Astrocyte of the hippocampus (primary cell): ENCODE measurements around the gene NPPA.

Experiments
- DNase-seq: peaks from one replicate; pipeline ENCODE4 v3.0.0; 2011; ENCODE audit warnings: low read depth, low spot score

Gene NPPA

DNA sequence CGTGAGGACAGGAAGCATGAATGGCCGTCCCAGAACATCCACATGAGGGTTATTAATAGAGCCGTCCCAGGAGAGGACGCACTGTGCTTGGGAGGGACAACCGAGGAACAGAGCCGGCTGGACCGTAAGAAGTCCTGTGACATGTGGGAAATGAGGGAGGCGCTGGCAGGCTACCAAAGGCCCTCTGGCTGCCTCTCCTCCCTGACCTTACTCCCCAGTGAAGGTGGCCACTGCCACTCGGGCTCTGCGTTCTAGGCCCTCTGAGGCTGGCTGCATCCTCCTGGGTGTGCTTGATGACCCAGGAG lies 26.6 kb upstream of the NPPA start:
- no peak for DNase-seq

DNA sequence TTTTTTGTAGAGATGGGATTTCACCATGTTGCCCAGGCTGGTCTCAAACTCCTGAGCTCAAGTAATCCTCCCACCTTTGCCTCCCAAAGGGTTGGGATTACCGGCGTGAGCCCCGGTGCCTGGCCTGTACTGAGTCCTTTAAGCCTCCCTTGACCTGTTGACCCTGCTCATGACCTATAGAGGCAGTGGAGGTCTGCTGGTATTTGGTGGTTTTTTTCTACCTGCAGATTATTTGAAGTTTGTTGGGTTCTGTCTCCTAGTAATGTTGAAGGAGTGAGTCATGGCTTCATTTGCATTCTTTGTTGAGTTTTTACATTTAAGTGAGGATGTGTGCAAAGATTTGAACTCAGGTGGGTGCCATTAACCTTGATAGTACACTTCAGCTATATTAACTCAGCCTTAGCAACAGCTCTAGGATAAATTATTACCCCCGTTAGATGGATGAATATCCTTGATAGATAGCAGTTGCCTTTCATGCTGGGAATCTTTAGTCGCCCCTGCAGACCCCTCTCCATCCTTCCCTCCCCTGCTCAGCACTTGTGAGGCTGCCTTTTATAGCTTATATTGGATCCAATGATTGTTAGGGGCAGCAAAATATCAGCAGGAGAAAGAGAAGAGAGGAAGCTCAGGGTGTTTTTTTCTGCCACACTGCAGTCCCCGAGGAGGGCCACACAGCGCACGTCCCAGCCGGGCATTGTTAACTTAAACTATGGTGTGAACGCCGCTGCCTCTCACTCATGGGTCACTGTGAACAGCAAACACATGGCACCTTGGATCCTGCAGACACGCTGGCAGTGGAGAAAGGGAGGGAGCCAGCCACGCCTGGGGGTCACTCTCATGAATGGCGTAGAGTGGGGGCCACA lies 26.0 kb upstream of the NPPA start:
- no peak for DNase-seq

DNA sequence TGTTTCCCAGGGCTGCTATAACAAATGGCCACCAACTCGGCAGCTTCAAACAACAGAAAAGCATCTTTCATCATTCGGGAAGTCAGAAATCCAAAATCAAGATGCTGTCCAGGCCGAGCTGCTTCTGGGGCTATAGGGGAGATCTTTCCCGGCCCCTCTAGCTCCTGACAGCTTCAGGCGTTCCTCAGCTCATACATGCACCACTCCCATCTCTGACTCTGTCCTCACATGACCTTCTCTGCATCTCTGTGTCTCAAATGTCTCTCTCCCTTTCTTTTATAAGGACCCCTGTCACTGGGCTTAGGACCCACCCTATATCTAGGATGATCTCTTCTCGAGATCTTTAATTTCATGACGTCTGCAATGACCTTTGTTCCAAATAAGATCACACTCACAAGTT lies 25.0 kb upstream of the NPPA start:
- DNase-seq: no peak

- no peak for DNase-seq
These were observed 22.1 kb upstream of the NPPA start for GRCh38 chr1:11869650-11870207.

DNA sequence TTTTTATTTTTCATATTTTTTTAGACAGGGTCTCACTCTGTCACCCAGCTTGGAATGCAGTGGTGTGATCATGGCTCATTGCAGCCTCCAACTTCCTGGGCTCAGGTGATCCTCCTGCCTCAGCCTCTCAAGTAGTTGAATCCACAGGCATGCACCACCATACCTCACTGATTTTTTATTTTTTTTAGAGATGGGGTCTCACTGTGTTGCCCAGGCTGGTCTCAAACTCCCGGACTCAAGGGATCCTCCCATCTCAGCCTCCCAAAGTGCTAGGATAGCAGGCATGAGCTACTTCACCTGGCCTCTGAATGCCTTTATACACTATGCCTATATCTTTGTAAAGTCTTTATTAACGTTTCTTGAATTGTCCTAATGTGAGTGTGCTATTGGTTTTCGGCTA lies 21.5 kb upstream of the NPPA start:
- no peak for DNase-seq

- DNase-seq: peak; percentile 20
These were observed 20.9 kb upstream of the NPPA start for GRCh38 chr1:11868331-11868980.

DNA sequence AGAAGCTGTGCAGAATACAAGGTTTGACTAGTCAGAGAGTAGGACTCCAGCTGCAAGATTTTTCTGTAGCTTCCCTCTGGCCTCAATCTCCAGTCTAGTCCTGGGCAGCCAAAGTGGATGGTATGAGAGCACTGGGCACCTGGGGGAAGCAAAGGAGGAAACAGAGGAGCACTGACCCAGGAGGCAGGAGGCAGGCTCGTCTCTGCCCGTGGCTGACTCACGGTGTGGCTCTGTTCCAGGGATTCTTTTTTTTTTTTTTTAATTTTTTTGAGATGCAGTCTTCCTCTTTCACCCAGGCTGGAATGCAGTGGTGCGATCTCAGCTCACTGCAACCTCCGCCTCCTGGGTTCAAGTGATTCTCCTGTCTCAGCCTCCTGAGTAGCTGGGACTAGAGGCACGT lies 15.3 kb upstream of the NPPA start:
- no peak for DNase-seq

- DNase-seq: no peak
These were observed 13.0 kb upstream of the NPPA start for GRCh38 chr1:11860587-11860986.

- no peak for DNase-seq
These were observed 12.5 kb upstream of the NPPA start for GRCh38 chr1:11860083-11860482.

DNA sequence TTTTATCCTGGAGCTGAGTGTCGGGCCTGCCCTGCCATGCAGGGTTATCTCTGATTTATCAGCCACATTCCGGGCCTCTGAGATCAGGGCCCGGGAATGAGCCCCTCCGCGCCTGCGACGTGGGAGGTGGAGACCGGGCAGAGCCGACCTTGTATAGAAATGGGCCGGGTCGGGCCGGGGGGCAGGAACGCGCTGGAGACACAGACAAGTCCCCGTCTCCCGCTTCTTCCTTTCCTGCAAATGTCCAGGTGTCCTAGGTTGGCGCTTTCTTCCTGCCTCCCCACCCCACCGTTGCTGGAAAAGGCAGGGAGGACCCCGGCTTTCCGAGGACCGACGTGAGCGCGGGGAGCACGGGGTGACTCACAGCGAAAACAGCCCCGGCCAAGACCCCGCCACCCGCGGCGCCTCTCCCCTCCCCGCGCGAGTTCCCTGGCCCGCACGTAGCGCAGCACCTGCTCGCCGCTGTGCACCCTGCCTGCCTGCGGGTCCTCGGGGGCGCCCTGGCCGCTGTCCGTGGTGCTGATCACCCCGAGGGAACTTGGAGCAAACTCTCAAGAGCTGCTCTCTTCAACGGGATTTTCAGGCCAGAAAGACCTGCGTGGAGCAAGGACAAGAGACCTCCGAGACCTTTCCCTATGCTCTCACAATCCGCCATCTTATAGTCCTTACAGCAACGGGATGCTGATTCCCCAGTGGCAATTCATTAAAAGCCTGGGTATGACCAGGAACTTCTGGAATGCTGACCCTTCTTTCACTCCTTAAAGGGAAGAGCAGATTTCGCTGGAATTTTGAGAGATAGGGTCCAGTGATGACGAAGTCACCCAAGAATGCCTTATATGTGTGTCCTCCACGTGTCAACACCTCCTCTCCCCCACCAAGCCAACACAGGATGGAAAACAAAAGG lies 11.6 kb upstream of the NPPA start:
- peak; percentile 89 for DNase-seq

- DNase-seq: no peak
These were observed 11.0 kb upstream of the NPPA start, which contains the start of gene NPPB for GRCh38 chr1:11858613-11858967. Gene NPPB (minus strand): TSS chr1:11858945. CDS start chr1:11858833, 112 bp downstream.

- no peak for DNase-seq
These were observed 10.6 kb upstream of the NPPA start for GRCh38 chr1:11858158-11858557.

DNA sequence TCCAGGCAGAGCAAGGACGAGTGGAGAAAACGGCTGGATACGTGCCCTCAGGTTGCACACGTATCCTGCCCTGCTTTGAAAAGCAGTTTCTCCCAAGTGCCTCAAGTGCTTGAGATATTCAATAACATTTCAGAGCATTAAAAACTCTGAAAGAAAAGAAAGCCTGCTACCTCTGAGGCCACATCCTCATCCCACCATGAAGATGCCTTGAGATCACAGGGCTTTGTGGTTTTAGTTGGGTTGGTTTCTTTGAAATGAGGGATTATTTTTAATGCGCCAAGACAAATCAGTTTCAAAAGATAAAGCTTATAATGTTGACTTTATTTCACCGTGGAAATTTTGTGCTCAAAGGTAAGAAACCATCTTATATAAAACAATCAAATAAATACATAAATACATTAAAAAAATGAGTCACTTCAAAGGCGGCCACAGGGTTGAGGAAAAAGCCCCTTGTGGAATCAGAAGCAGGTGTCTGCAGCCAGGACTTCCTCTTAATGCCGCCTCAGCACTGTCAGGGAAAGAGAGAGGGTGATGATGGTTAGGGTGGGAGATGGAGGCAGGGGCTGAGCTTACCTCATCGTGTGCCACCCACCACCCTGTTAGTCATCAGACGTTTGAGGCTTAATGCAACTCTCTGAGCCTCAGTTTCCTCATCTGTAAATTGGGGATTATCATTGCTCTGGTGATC lies 9.7 kb upstream of the NPPA start:
- DNase-seq: no peak

DNA sequence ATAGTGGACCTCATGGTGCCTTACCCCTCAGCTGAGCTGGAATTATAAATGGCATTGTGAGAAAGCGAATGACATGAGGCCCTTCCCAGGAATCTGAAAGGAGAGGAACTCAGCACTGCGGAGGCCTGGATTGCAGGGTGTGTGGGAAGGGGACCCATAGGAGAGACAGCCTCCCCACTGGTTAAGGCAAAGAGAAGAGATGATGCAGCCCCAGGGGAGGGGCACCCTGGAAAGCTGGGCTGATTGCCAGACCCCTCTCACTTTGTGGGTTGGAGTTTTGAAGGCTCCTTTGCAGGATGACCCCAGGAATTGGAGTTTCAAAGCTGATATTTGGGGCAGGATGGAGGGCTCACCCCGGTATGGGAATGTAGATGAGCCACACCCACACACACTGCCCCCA lies 9.1 kb upstream of the NPPA start:
- DNase-seq: no peak

GRCh38 chr1:11855430-11855829 lies 7.8 kb upstream of the NPPA start:
- no peak for DNase-seq

- DNase-seq: no peak
These were observed 6.9 kb upstream of the NPPA start for GRCh38 chr1:11854519-11854918.

DNA sequence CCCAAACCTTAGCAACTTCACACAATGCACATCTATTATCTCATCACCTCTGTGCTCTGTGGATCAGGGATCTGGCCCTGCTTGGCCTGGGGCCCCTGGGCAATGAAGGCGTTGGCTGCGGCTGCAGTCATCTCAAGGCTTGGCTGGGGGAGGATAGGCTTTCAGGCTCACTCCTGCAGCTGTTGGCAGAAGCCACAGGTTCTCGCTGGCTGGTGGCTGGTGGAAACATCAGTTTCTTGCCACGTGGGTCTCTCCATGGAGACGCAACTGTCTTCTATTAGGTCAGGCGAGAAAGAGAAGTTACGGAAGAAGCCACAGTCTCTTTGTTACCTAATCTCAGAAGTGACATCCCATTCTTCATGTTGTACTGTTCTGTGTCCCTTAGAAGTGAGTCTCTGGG lies 3.6 kb upstream of the NPPA start:
- no peak for DNase-seq

GRCh38 chr1:11850156-11850555 lies 2.6 kb upstream of the NPPA start:
- no peak for DNase-seq

DNA sequence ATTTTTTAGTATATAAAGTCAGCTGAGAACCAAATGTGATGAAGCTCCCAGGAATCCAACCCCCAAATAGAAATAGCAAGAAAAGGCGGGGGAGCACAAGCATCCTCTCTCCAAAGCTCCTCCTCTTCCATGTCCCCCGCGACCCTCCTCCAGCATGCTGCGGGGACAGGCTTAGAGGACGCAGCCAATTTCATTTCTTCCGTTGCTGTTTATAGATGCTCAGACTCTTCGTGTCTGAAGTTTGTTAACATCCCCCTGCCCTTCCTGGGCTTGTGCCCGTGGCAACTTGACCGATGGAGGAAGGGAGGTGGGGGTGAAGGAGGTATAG lies 754 bp upstream of the NPPA start:
- DNase-seq: no peak

DNA sequence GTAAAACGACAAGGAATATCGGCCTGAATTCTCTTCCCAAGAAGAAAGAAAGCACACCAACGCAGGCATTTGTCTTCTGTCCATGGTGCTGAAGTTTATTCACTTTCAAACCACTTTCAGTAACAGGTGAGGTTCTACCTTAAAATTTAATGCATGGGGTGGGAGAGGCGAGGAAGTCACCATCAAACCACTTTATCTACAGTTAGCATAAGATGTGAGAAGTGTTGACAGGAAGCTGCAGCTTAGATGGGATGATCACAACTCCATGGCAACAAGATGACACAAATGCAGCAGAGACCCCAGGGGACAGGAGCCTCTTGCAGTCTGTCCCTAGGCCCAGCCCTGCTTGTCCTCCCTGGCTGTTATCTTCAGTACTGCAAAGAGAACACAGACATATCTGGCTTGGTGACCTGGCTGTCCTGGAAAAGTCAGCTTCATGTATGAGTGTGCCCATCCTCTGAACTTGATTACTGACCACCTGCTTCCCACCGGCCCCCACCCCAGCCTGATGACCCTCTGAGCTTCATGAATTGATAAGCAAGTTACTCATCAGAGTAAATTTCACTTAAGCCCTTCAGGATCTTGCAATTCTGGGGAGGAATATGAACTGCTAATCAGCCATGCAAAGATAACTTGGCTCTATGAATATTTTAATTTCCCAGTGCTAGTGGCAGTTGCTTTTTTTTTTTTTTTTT lies 1.8 kb downstream of the NPPA start:
- DNase-seq: peak; percentile 56
